Adrenal gland (tissue), 5 donors: Measurements from ENCODE around the gene SMCHD1.

Experiments used
- POLR2A ChIP-seq, 2 donors: fragments of 450-650 bp; IDR thresholded peaks; one replicate each; pipeline ENCODE4 v1.6.1; 2017; ENCODE audit warnings: antibody characterized with exemption in 2 of 2, mild to moderate bottlenecking in 2 of 2, moderate library complexity in 1 of 2
- TF ChIP-seq, protein P1 (sequence below), 6 experiments: fragments of 450-650 bp in 4 of 6; fragments of 200-600 bp in 2 of 6; sonication (generic) in 1 of 6; IDR thresholded peaks; 1 replicate in 5 of 6; 2 replicates in 1 of 6; pipeline versions ENCODE4 v1.5.1 to v1.8.0; 2016 to 2021; ENCODE audit warnings: antibody characterized with exemption in 6 of 6, mild to moderate bottlenecking in 2 of 6, moderate library complexity in 1 of 6
- donor health status: DM: no; HTN: no; CAD: no.

DNA sequence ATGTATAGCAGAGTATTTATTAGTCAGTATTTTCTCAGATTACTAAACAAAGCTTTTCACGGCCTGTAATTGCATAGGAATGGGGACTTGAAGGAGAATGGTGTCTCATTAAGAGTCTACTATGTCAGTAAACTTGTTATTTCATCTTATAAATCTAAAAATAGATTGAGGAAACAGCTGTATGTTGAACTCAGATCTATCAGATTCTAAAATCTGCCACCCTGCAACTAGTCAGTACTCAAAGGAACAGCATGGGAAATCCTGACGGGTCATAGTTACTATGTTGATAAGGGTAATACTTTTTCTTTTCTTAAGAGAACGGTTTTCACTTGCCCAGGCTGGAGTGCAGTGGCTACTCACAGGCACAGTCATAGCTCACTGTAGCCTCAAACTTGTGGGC is 121.1 kb downstream of the SMCHD1 start:
- TF ChIP-seq, protein P1, sequence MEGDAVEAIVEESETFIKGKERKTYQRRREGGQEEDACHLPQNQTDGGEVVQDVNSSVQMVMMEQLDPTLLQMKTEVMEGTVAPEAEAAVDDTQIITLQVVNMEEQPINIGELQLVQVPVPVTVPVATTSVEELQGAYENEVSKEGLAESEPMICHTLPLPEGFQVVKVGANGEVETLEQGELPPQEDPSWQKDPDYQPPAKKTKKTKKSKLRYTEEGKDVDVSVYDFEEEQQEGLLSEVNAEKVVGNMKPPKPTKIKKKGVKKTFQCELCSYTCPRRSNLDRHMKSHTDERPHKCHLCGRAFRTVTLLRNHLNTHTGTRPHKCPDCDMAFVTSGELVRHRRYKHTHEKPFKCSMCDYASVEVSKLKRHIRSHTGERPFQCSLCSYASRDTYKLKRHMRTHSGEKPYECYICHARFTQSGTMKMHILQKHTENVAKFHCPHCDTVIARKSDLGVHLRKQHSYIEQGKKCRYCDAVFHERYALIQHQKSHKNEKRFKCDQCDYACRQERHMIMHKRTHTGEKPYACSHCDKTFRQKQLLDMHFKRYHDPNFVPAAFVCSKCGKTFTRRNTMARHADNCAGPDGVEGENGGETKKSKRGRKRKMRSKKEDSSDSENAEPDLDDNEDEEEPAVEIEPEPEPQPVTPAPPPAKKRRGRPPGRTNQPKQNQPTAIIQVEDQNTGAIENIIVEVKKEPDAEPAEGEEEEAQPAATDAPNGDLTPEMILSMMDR (IDR thresholded peaks at IDR 0.05) = no peak
- no peak for TF ChIP-seq POLR2A (IDR thresholded peaks at IDR 0.05)
